Measurements from ENCODE around the gene TSC1. TPM values are rescaled to one million over a fixed set of nuclear protein-coding genes. Genes with fewer than 3 reads are reported as not detected.

TSC1 gene
- total RNA-seq, 1 donor from 2014 or later: 50.8 TPM

DNA sequence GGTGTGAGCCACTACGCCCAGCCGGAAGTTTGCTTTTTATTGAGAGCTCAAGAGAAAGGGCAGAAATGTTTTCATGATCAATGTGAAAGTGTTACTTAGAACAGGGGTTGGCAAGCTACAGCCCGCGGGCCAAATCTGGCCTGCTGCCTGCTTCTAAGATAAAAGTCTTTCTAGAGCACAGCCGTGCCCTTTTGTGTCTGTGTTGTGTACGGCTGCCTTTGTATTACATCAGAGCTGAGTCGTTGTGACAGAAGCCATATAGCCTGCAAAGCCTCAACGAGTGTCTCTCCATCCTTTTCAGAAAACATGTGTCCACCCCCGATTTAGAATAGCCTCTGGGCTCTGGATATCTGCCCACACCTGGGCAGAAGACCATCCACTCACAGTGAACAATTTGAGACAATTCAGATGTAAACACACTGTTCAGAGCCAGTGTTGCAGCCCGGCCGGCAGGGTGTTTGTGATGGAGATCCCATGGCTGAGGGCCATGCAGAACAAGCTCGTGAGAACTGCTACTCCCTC, 95.2 kb downstream of the TSC1 start:
- Mint-ChIP-seq H3K4me3 (ENCODE audit: unreplicated experiment) (no peak overlapping the region), H3K4me1 (ENCODE audit: unreplicated experiment) (no peaks in the 10 kb centered on the region), H3K36me3 (ENCODE audit: unreplicated experiment) (no peaks in the 10 kb centered on the region), H3K27me3 (ENCODE audit: unreplicated experiment) (peaks cover 2% of the 10 kb centered on the region), H3K27ac (ENCODE audit: unreplicated experiment) (no peak overlapping the region), H3K9me3 (ENCODE audit: unreplicated experiment) (no peaks in the 10 kb centered on the region)
- DNase-seq (ENCODE audit: extremely low spot score, unreplicated experiment): no peak
- TF ChIP-seq, protein P1, sequence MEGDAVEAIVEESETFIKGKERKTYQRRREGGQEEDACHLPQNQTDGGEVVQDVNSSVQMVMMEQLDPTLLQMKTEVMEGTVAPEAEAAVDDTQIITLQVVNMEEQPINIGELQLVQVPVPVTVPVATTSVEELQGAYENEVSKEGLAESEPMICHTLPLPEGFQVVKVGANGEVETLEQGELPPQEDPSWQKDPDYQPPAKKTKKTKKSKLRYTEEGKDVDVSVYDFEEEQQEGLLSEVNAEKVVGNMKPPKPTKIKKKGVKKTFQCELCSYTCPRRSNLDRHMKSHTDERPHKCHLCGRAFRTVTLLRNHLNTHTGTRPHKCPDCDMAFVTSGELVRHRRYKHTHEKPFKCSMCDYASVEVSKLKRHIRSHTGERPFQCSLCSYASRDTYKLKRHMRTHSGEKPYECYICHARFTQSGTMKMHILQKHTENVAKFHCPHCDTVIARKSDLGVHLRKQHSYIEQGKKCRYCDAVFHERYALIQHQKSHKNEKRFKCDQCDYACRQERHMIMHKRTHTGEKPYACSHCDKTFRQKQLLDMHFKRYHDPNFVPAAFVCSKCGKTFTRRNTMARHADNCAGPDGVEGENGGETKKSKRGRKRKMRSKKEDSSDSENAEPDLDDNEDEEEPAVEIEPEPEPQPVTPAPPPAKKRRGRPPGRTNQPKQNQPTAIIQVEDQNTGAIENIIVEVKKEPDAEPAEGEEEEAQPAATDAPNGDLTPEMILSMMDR (IDR thresholded peaks at IDR 0.05): no peak

DNA sequence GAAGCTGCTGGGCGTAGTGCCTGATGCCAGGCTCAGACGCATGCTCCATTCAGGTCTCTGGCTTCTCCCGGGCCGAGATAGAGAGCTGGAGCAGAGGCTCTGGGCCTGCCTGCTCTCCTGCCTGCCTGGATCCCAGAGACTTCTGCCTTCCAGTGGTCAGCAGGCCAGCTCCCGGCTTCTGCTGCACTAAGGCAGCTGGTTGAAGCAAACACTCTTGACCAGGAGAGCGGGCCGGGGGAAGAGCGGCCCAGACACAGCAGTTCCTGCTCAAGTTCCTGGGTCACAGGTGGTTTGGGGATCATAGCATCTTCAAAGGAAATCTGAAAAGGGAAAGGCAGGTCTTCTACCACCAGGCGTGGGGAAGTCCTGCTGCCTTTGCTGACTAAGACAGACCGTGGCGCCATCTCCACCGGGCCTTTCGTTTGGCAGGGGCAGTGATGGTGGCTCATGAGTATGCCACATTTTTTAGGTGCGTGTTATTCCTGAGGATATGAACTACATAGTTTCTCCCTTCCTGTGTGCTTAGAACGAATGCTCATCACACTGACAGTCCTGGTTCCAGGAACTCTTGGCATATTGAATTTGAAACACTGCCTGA, 97.4 kb downstream of the TSC1 start:
- TF ChIP-seq, protein P1 (IDR thresholded peaks at IDR 0.05): no peak
- Mint-ChIP-seq H3K4me3 (ENCODE audit: unreplicated experiment) (no peak overlapping the region), H3K27me3 (ENCODE audit: unreplicated experiment) (peaks cover 2% of the 10 kb centered on the region), H3K9me3 (ENCODE audit: unreplicated experiment) (no peaks in the 10 kb centered on the region), H3K36me3 (ENCODE audit: unreplicated experiment) (no peaks in the 10 kb centered on the region), H3K27ac (ENCODE audit: unreplicated experiment) (no peak overlapping the region), H3K4me1 (ENCODE audit: unreplicated experiment) (no peaks in the 10 kb centered on the region)
- no peak for DNase-seq (ENCODE audit: extremely low spot score, unreplicated experiment)

- no peaks in the 10 kb centered on the region for H3K4me1 Mint-ChIP-seq (ENCODE audit: unreplicated experiment)
- no peaks in the 10 kb centered on the region for H3K36me3 Mint-ChIP-seq (ENCODE audit: unreplicated experiment)
- TF ChIP-seq, protein P1 (IDR thresholded peaks at IDR 0.05): no peak
- no peak for DNase-seq (ENCODE audit: extremely low spot score, unreplicated experiment)
- H3K27ac Mint-ChIP-seq (ENCODE audit: unreplicated experiment): no peak overlapping the region
- H3K9me3 Mint-ChIP-seq (ENCODE audit: unreplicated experiment): no peaks in the 10 kb centered on the region
- H3K27me3 Mint-ChIP-seq (ENCODE audit: unreplicated experiment): peaks cover 5% of the 10 kb centered on the region
- H3K4me3 Mint-ChIP-seq (ENCODE audit: unreplicated experiment): no peak overlapping the region
Measured at GRCh38 chr9:132846109-132846917, 98.1 kb downstream of the TSC1 start.

- DNase-seq (ENCODE audit: extremely low spot score, unreplicated experiment): no peak
- Mint-ChIP-seq H3K27ac (ENCODE audit: unreplicated experiment) (no peak overlapping the region), H3K4me3 (ENCODE audit: unreplicated experiment) (no peak overlapping the region), H3K9me3 (ENCODE audit: unreplicated experiment) (no peaks in the 10 kb centered on the region), H3K4me1 (ENCODE audit: unreplicated experiment) (no peaks in the 10 kb centered on the region), H3K27me3 (ENCODE audit: unreplicated experiment) (peaks cover 8% of the 10 kb centered on the region), H3K36me3 (ENCODE audit: unreplicated experiment) (no peaks in the 10 kb centered on the region)
- TF ChIP-seq, protein P1 (IDR thresholded peaks at IDR 0.05): no peak
Measured at GRCh38 chr9:132842124-132843044, 102.0 kb downstream of the TSC1 start.

Small RNAs within 50 kb of the gene (microRNA-seq; reads per million reads assigned to microRNA genes)
- not detected for gene MIR548AW (ENCODE audit: unreplicated experiment)

Other genes with a start within 250 kb of the TSC1 start
- 0.91 and 2.1 TPM in 2 replicates for gene AK8, start 66.3 kb downstream of the TSC1 start, total RNA-seq
- gene SPACA9, start 65.7 kb downstream of the TSC1 start, total RNA-seq: 6.7 and 7.5 TPM in 2 replicates
- not detected in 2 replicates for gene GFI1B, start 34.1 kb upstream of the TSC1 start, total RNA-seq
- gene GTF3C5, start 86.4 kb upstream of the TSC1 start, total RNA-seq: 60.7 and 65.1 TPM in 2 replicates
- 1.3 and 1.9 TPM in 2 replicates for gene CEL, start 117.4 kb upstream of the TSC1 start, total RNA-seq
- 35.1 and 38.4 TPM in 2 replicates for gene RALGDS, start 176.6 kb upstream of the TSC1 start, total RNA-seq
- 3.1 and 4.1 TPM in 2 replicates for gene GBGT1, start 219.3 kb upstream of the TSC1 start, total RNA-seq